Stimulated activated CD8-positive, alpha-beta memory T cell treated with anti-CD3 and anti-CD28 coated beads, Interleukin-7, amount 100 ng/mL, for 4 hours (primary cell): ENCODE data around the gene CLIP4.

Experiments
- DNase-seq, 2 donors: peaks; one replicate each; pipeline ENCODE4 v3.0.0-alpha.2; 2020; ENCODE audit warnings: low read depth in 2 of 2

The CLIP4 gene

DNA sequence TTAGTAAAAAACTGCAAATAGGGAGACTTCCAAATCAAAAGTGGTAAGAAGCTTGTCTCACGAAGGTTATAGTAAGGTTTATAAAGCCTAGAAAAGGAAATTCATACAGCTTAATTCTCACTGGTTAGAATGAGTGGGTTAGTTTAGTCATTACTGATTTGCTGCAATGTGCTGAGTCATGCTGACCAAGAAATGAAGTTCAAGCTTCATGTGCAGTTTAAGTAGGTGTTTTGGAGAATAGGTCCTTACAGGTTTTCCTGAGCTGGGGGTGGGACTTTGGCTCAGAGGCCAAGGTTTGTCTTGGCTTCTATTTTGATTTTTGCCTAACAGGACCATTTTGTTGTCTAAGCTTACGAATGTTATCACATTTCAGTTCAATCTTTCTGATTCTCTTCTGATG is 15.1 kb downstream of the CLIP4 start:
- no peak for DNase-seq

DNA sequence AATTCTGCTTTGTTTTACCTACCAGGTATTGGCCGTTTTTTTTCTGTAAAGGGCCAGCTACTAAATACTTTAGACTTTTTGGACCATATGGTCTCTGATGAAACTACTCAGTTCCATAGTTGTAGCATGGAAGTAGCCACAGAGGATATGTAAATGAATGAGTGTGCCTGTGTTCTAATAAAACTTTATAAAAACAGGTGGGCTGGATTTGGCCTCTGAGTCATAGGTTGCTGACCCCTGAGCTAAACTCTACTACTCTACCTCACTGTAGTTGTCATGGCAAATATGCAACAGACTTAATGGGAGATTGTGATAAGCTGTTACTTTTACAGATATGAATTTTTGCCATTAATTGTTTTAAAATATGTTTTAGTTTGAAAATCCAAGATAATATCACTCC is 19.7 kb downstream of the CLIP4 start:
- DNase-seq = no peak

DNA sequence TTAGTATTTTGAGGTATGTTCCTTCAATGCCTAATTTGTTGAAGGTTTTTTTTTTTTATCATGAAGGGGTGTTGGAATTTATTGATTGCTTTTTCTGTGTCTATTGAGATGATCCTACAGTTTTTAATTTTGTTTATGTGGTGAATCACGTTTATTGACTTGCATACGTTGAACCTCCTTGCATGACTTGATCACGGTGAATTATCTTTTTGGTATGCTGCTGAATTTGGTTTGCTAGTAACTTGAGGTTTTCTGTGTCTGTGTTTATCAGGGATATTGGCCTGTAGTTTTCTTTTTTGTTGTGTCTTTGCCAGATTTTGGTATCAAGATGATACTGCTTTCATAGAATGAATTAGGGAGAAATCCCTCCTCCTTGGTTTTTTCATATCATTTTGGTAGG is 23.9 kb downstream of the CLIP4 start:
- no peak for DNase-seq

DNA sequence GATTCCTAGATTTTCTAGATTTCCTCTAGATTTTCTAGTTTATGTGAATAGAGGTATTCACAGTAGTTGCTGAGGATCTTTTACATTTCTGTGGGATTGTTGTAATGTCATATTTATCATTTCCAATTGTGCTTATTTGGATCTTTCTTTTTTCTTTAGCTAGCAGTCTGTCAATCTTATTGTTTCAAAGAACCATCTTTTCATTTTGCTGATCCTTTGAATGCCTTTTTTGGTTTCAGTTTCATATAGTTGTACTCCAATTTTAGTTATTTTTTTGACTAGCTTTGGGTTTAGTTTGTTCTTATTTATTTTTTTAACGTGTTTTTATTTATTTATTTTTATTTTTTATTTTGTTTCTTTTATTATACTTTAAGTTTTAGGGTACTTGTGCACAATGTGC is 24.5 kb downstream of the CLIP4 start:
- no peak for DNase-seq

DNA sequence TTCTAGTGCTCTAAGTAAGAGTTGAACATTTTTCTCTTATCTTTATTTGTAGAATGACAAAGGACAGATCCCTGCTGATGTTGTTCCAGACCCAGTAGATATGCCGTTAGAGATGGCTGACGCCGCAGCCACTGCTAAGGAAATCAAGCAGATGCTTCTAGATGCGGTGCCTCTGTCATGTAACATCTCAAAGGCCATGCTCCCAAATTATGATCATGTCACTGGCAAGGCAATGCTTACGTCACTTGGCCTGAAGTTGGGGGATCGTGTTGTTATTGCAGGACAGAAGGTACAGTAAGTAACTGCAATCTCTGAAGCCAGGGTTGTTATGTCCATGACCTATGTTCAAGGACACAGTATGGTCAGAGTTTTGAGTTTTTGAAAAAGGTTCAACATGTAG is 28.4 kb downstream of the CLIP4 start:
- no peak for DNase-seq

DNA sequence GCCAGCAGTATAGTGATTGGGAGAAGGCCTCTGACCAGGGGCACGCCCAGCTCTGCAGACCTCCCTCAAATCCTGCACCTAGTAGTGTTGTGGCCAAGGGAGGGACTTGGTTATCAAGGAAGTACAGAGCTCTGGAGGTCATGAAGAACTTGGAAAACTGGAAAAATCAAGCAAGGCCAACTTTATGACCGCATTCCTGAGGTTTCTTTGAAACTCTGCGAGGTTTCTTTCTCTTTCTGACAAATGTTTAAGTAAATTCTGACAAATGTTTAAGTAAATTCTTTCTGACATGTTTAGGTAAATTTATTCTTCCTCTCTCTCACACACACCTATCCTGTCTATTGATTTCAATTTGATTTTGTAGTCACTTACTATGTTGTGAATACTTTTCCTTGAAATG is 31.0 kb downstream of the CLIP4 start:
- DNase-seq = no peak

DNA sequence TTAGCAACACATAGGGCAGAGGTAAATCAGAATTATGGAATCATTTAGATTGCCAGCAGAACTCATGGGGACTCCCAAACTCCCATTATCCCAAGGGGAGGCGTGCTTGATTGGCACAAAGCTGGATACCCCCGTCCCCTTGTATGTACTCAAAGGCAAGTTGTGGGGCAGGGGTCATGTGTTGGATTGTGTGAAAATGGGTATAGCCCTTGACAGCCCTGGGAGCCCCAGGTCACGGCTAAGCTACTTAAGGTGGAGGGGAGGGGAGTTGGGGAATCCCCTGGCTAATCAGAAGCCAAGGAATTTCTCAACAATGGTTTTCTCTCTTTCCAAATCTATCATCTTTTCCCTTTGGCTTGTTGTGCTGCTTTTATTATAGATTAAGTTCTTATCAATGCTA is 32.7 kb downstream of the CLIP4 start:
- DNase-seq = no peak

DNA sequence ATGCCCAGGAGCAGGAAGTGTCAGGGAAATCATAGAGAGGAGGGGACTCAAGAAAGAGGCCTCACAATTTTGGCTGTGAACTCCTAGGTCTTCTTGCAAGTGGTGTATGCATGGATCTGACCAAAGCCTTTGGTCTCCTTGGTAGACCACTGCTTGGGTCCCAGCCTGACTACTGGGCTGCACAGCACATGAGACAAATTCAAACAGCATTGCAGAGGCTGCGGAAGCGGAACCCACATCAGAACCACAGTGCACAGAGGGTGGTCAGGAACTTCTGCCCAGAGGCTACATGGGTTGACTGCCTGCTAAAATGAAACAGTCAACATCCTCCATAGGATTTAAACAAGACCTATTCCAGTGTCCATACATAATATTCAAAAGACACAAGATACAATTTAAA is 39.4 kb downstream of the CLIP4 start:
- DNase-seq = no peak

DNA sequence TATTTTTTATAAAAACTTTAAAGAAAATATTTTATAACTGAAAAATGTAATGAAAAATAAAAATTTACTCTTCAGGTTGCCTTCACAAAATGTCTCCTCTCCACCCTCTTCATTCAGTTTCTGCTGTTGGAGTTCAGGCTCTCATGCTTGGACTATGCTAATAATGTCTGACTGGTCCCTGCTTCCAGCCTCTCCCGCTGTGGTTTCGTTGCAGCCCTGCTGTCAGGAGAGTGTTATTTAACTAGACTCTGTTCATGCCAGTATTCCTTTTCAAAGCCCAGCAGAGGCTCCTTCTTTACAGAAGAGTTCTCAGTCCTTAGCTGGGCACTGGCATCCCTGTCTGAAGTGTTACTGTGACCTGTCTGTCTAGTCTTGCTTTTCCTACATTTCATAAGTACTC is 40.4 kb downstream of the CLIP4 start:
- DNase-seq = no peak

DNA sequence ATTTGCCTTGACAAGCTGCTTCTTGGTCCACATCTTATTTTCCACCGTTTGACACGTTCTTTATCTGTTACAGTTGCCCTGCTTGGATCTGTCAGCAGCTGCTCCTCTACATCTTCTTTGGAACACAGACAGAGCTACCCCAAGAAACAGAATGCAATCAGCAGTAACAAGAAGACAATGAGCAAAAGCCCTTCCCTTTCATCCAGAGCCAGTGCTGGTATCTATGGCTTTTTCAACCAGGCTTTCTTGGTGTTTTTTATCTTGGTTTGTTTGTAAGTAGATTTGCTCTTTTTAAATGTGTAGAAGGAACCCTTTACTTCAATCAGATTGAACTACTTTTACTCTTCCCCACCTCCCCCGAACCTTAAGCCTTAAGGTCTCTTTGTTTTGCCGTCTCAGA is 41.9 kb downstream of the CLIP4 start:
- DNase-seq = no peak

DNA sequence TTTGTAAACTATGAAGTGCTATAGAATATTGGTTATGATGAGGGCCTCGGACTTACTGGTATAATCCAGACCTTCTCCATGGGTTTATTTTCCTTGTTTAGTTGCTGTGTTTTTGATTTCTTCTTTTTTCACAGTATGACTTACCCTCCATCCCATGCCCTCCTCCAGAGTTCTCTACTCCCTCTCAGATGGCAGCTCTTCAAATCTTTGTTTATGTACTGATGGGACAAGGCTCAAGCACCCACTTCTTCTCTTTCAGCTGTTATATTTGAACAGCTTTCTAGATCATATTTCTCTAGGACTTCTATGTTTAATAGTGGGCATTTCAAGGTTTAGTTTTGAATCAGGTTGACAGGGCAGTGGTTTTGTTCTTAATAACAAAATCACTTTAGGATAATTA is 43.9 kb downstream of the CLIP4 start:
- DNase-seq = no peak

DNA sequence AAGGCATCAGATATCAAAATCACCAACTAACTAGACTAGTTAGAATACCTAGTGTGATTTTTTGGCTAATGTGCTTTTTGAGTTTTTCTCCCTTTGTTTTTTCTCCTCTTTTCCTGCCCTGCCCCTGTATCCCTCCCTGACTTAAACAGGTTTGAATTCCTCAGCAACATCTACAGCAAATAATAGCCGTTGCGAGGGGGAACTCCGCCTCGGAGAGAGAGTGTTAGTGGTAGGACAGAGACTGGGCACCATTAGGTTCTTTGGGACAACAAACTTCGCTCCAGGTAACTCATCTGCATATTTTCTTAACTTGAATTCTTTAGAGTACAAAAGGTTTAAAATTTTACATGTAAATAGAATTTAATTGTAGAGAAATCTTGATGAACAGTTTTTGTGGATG is 45.0 kb downstream of the CLIP4 start:
- no peak for DNase-seq

DNA sequence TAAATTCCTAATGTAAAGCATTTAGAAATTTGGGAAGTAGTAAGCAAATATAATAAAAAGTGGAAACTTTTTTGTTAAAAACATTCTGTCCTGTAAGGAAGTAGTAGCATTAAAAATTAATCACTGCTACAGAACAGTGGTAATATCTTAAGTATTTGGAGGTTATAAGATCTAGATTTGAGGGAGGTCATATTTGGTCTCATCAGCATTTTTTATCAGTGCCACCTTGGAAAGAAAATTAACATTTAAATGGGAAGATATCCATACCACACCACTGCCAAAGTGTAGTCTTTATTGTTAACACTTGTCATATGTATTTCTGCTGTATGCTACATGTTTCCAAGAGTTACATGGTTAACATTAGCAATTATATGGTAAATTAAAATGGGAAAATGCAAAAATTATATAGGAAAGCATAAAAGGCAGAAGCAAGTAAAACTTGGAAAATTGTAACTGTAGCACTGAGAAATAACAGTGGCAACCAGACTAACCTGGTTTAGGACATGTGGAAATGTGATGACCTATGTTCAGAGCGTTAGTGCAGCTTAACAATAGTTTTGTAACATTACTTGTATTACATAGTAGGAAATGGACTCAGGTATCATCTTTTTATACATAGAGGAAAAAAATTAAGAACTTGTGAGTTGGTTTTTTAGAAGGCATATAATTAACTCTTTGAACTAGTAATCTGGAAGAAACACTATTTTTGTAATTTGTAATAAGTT is 47.2 kb downstream of the CLIP4 start:
- DNase-seq = no peak

DNA sequence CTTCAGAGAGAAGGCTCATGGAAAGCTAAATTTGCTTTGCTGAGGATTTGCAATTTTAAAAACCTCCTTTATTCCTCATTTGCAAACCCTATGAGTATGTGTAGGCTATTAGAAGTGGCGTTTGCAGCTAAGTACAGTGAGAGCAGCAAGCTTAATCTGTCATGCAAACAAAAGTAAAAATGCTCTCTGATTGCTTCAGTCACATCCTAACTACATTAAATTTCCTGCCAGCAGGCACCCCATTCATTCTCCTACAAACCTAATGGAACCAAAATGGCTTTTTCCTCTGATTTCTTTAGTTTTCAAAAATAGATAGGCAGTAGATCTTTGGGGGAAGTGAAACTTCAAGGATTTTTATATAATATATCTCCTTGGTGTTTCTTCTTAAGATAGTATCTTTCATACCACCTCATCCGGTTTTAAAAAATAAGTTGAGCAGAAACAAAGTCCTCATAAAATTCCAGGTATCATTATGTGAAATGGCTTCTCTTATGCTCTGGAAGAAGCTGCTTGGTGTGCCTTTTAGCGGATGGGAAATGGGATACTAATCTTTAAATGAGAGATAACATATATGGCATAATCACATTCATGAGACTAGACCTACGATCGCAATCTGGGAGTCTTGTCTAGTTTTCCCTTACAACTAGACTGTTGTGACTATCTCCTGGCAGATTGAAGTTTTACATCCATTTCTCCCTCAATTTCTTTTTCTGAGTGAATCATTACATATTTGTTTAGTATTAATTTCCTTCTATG is 49.1 kb downstream of the CLIP4 start:
- DNase-seq = no peak

DNA sequence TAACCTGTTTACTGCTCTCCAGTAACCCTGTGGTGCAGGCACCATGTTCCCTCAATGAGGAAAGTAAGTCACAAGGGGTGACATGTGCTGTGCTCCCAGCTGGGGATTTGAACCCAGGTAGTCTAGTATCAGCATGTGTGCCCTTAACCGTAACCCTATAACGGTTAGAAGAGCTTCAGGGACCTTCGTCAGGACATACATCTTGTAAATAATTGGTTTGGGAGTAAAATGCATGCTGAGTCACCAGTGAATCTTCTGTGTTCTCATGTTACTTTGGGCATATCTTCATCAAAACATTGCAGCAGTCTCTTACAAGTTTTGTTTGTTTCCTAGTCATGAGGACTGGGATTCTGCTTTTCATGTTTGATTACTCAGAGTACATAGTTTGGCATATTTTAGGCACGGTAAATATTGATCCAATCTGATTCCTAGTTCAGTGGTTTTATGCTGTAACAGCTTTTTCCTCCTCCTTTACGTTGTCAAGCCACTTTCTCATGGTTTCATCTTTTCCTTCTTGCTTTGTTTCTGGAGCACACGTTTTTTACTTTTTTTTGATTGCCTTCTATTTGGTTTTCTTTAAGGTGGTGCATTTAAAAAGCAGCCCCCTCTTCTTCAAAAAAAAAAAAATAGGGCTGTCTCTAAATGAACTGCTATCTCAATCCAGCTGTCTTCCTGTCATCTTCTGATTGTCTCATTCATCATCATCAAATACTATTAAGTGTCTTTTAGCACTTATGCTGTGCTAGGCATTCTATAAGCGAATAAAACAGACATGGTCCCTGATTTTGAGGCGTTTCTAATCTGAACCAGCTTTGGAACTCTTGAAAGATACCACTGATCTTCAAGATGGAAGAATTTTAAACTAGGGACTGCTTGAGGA is 50.4 kb downstream of the CLIP4 start:
- DNase-seq = no peak

DNA sequence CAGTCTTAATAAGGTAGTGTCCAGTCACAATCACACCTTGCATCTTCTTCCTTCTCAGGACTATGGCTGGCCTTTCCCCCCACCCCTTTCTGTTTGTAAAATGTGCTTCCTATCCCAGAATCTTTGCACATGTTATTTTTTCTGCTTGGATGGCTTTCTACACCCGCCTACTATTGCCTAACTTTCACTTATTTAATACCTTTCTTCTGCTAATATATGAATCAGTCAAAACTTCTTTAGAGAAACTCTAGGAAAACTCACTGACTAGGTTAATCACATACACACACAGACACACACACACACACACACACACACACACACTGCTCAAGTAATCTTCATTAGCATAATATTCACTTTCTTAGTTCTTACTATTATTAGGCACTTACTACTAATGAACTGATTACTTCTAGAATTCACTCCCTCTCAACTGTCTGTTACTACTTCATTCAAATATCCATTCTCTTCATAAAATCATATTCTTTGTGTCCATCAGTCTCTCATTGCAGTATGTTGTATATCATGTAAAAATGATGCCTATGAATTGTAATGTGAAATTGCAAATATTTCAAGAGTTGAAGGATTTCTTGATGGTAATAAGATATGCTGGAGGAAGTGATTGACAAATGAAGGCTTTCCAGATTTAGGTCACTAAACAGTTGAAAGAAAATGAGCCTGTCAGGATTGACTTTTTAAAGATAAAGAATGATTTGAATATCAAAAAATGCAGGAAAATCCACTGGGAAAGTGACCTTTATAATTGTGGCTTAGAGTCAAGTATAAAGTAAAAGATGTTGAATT is 51.2 kb downstream of the CLIP4 start:
- no peak for DNase-seq

DNA sequence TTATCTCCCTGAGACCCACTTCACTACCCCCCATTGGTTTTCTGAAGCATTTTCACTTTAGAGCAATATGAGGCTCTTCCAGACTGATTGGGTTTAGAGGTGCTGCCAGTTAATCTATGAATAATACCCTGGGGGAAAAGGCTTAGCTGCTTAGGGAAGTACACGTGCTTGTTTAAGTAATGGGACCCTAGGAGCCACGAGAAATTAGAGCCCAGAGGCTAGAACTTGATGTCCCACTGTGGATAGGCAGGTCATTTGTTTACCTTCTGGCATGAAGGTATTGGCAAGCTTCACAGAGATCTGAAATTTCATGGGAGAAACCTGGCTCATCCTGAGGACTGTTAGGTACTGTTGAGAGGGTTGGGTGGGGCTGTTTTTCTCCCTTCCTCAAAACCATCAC is 59.7 kb downstream of the CLIP4 start:
- no peak for DNase-seq

DNA sequence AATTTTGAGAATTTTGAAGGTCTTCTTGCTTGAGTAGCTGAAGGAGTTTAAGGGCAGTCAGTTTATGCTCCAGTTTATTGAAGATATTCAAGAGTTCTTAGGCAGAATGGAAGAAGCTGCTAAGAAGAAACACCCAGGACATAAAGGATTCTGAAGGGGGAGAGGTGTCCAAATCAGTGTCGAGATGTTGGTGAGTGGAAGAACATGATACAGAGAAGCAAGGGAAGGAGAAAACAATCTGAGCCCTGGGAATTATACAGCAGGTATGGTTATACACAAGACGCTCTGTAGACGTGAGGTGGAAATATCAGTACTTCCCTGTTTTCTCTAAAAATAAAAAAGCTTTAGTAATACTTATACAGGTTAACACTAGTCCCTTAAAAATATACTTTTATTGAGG is 60.1 kb downstream of the CLIP4 start:
- no peak for DNase-seq

DNA sequence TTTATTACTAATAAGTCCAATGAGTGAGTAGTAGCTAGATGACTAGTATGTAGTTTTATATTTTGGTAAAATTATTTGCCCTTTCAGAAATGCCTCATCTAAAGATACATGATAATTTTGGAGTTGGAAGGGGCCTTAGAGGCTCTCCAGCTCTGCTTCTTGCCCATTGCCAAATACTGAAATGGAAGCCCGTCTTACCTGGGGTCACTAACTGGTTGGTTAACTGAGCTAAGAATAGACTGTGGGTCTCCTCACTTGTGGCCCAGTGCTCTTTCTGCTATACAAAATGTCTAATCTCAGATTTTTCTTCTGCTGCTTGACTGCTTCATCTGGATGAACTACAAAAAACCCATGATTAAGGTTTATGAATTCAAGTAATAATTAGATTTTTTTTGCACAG is 67.1 kb downstream of the CLIP4 start:
- DNase-seq = no peak

DNA sequence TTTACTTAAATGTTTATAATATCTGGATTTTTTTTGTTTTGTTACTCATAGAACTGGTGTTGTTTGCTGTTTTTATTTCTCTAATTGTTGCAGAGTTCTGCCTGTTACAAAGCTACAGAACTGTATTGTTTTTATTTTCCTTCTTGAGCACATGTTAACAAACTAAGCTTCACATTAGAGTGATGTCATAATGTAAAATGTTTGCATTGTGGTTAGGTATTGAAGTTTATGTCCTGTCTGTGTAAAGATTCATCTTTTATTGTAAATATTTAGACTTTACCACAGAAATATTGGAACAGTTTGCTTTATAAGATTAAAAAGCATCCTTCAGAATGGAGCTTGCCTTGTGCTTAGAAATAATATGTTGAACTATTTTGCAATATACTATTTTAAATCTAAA is 67.7 kb downstream of the CLIP4 start:
- DNase-seq = no peak

DNA sequence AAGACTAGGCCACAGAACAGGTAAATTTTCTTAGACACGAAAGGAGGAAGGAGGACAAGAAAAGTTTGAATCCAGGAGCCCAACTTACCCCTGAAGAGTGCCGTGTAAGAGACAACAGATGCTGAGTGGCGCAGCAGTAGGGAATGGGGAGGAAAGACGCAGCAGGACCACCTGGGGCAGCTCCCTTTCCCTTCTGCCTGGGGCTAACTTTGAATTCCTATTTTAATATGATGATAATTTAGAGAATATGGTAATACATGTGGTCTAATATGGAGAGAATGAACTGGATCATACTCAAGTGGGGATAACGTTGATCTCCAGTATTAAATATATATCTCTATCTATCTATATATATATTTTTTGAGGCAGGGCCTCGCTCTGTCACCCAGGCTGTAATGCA is 69.3 kb downstream of the CLIP4 start:
- no peak for DNase-seq

DNA sequence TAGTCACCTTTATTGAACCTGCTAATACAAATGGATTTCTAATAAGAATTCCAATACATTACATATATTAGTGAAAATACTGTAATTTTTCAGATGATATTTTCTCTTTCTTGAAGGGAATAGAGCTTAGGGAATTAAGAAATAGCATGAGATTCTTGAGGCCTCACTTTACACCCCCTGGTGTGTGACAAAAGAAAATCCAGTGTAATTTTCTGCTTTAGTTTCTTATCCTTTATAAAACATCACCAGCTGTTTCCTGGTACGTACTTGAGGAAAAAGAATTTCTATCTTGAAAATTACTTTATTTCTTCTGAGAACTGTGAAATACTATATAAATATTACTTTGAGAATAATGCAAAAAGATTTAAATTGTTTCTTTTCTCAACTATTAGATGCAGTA is 71.6 kb downstream of the CLIP4 start:
- DNase-seq = no peak
